B cell (primary cell): ENCODE measurements around the gene NME3. TPM values are rescaled to one million over a fixed set of nuclear protein-coding genes. Genes with fewer than 3 reads are reported as not detected.

Experiments used
- ATAC-seq: fragments of 200-7000 bp; cut with Tn5 transposase; one replicate; pipeline ENCODE4 v1.10.0; 2021; ENCODE audit warnings: low read depth, mild to moderate bottlenecking, moderate number of reproducible peaks, moderate library complexity
- CTCF ChIA-PET: fragments of 350-600 bp; sonication (Branson Sonifier 250); formaldehyde crosslinking; loops from one replicate; lab custom pipeline; 2021; ENCODE audit warnings: antibody characterized with exemption, inconsistent platforms; lab: Charles Lee
- POLR2A ChIA-PET: fragments of 350-600 bp; sonication (Branson Sonifier 250); formaldehyde crosslinking; loops from one replicate; lab custom pipeline; 2021; ENCODE audit warnings: antibody characterized with exemption; lab: Charles Lee
- DNase-seq: peaks from one replicate; pipeline ENCODE4 v3.0.0; 2013
- H2AFZ ChIP-seq: 2 replicates; pipeline ENCODE4 v1.6.1; 2012; ENCODE audit warnings: mild to moderate bottlenecking, low read depth, low read length; ENCODE audit not compliant: insufficient read depth, poor library complexity, severe bottlenecking
- H3K27ac ChIP-seq, 2 donors: 1 replicate in 1 of 2; 2 replicates in 1 of 2; pipeline ENCODE4 v1.5.1; 2012 to 2013; ENCODE audit warnings: low read length in 2 of 2, mild to moderate bottlenecking in 2 of 2, moderate library complexity in 1 of 2
- H3K27me3 ChIP-seq, 4 experiments: fragments of 200-600 bp in 1 of 4; sonication (generic) in 1 of 4; replicated peaks in 1 of 4; 1 replicate in 2 of 4; 2 replicates in 2 of 4; pipeline versions ENCODE4 v1.6.1 to v1.7.0; 2013 to 2016; ENCODE audit warnings: low read length in 3 of 4, mild to moderate bottlenecking in 2 of 4, mixed read lengths in 1 of 4, moderate library complexity in 1 of 4; ENCODE audit not compliant: insufficient read depth in 4 of 4, control insufficient read depth in 3 of 4; ENCODE audit errors: control extremely low read depth in 1 of 4
- H3K36me3 ChIP-seq, 2 experiments: replicated peaks in 1 of 2; 1 replicate in 1 of 2; 2 replicates in 1 of 2; pipeline versions ENCODE4 v1.6.1 to v1.7.1; 2013; ENCODE audit warnings: low read length in 1 of 2; ENCODE audit not compliant: insufficient read depth in 2 of 2, control insufficient read depth in 1 of 2; ENCODE audit errors: control extremely low read depth in 1 of 2, extremely low read depth in 1 of 2
- H3K4me1 ChIP-seq, 2 donors: fragments of 200-600 bp in 1 of 2; sonication (generic) in 1 of 2; 1 replicate in 1 of 2; 2 replicates in 1 of 2; pipeline versions ENCODE4 v1.5.1 to v1.6.1; 2013 to 2017; ENCODE audit warnings: low read length in 2 of 2; ENCODE audit not compliant: control insufficient read depth in 2 of 2, insufficient read depth in 2 of 2
- H3K4me2 ChIP-seq: replicated peaks from 2 replicates; pipeline ENCODE3; 2012; ENCODE audit warnings: mild to moderate bottlenecking, low read depth, low read length; ENCODE audit not compliant: poor library complexity, severe bottlenecking
- H3K4me3 ChIP-seq, 5 experiments: fragments of 200-600 bp in 1 of 5; sonication (generic) in 1 of 5; 1 replicate in 3 of 5; 2 replicates in 2 of 5; pipeline versions ENCODE4 v1.5.1 to v1.7.0; 2011 to 2016; ENCODE audit warnings: low read length in 4 of 5, mild to moderate bottlenecking in 4 of 5, low read depth in 2 of 5, control low read depth in 1 of 5, moderate library complexity in 1 of 5; ENCODE audit not compliant: insufficient read depth in 1 of 5; ENCODE audit errors: control extremely low read depth in 1 of 5, extremely low read depth in 1 of 5
- H3K79me2 ChIP-seq: fragments of 200-600 bp; sonication (generic); one replicate; pipeline ENCODE4 v1.6.0; 2016; ENCODE audit warnings: low read length; ENCODE audit not compliant: control insufficient read depth, insufficient read depth
- H3K9ac ChIP-seq: fragments of 200-600 bp; sonication (generic); 2 replicates; pipeline ENCODE4 v1.6.1; 2017; ENCODE audit warnings: mild to moderate bottlenecking, low read length, moderate library complexity
- H3K9me3 ChIP-seq, 3 donors: one replicate each; pipeline versions ENCODE4 v1.6.1 to v1.7.1; 2013; ENCODE audit warnings: low read length in 2 of 3; ENCODE audit not compliant: control insufficient read depth in 2 of 3, insufficient read depth in 1 of 3; ENCODE audit errors: control extremely low read depth in 1 of 3
- H4K20me1 ChIP-seq: 2 replicates; pipeline ENCODE4 v1.6.0; 2012; ENCODE audit warnings: mild to moderate bottlenecking, low read length; ENCODE audit not compliant: insufficient read depth, control insufficient read depth, poor library complexity, severe bottlenecking
- H3K27ac Mint-ChIP-seq: one replicate; pipeline ENCODE4 v1.8.0; 2021; ENCODE audit warnings: mixed read lengths
- H3K27me3 Mint-ChIP-seq: one replicate; pipeline ENCODE4 v1.8.0; 2021; ENCODE audit warnings: mixed read lengths
- H3K4me1 Mint-ChIP-seq: one replicate; pipeline ENCODE4 v1.8.0; 2021; ENCODE audit warnings: mixed read lengths
- H3K4me3 Mint-ChIP-seq: one replicate; pipeline ENCODE4 v1.8.0; 2021; ENCODE audit warnings: mixed read lengths
- H3K9me3 Mint-ChIP-seq: one replicate; pipeline ENCODE4 v1.8.0; 2022; ENCODE audit warnings: mixed read lengths; ENCODE audit not compliant: insufficient read depth
- EZH2 ChIP-seq: IDR thresholded peaks from 2 replicates; pipeline ENCODE4 v1.6.1; 2012; ENCODE audit warnings: borderline replicate concordance, low read depth, mild to moderate bottlenecking, moderate library complexity, low read length; ENCODE audit not compliant: insufficient read depth, poor library complexity, severe bottlenecking
- WGBS: methylation state at CpG from one replicate; pipeline ENCODE4 v1.1.5; 2013; ENCODE audit warnings: missing lambda C conversion rate; ENCODE audit not compliant: insufficient coverage; 5-methylcytosine and 5-hydroxymethylcytosine counted together
- intact Hi-C: fragments of 100-400 bp; cut with micrococcal nuclease; formaldehyde crosslinking; loops from one replicate; pipeline ENCODE4 v1.10.0; 2022
- polyA plus RNA-seq: library from polyadenylated mRNA; depleted of rRNA; stranded (reverse); fragments of >200 nt; gene quantifications from 2 replicates; pipeline ENCODE4 v1.2.3, GENCODE V29; 2012
- total RNA-seq, 2 donors: library from RNA; stranded (reverse); fragments of 120-200 nt in 1 of 2; gene quantifications; 1 replicate in 1 of 2; 2 replicates in 1 of 2; pipeline versions ENCODE4 v1.2.3 to v1.2.4, GENCODE V29; 2013 to 2022
- TF ChIP-seq, protein P1 (sequence below): fragments of 200-600 bp; IDR thresholded peaks from one replicate; pipeline ENCODE4 v1.8.0; 2022; ENCODE audit warnings: antibody characterized with exemption, mild to moderate bottlenecking

Gene NME3
- total and polyA plus RNA-seq, 2 donors (not counting 1 experiment from before 2014, with no cell fraction given): 63.2 to 150 TPM

DNA sequence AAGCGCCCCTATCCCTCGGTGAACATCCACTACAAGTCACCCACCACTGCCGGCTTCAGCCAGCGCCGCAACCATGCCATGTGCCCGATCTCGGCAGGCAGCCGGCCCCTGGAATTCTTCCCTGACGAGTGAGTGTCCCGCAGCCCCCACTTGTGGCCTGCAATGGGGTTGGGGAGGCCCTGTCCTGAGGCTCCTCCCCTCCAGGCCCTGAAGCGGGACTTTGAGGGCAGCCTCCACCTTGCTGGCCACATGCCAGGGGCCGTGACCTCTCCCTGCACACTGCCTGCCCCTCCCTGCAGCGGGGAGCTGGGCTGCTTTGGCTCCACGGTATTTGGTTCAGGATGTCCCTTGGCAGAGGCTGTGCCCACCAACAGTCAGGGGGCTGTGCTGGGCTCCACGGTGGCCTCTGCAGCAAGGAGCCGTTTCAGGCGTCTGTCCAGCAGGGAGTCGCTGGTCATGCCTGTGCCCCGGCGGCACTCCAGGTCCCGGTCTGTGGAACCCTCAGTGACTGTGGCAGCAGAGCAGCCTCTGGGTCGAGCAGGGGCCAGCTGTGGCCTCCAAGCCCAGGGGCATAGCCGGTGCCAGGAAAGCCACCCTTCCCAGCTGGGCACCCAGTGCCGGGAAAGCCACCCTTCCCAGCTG, 8.3 kb downstream of the NME3 start:
- no peak for DNase-seq
- H3K4me1 Mint-ChIP-seq: no peaks in the 10 kb centered on the region
- H3K9me3 ChIP-seq: peaks cover 0 to 4% (median 0%) of the 10 kb centered on the region in 3 donors
- CTCF ChIA-PET: no interaction called here
- H3K4me3 ChIP-seq: no peak overlapping the region
- intact Hi-C loops: no loop called here
- H3K4me3 Mint-ChIP-seq: no peak overlapping the region
- H3K9ac ChIP-seq: no peak overlapping the region
- H3K36me3 ChIP-seq: peaks cover 0 to 77% of the 10 kb centered on the region in 2 experiments
- no peaks in the 10 kb centered on the region for H3K27me3 Mint-ChIP-seq
- POLR2A ChIA-PET: no interaction called here
- no peaks in the 10 kb centered on the region for H3K79me2 ChIP-seq
- H3K27me3 ChIP-seq: no peaks in the 10 kb centered on the region
- WGBS: 97% methylated on average over 24 of the region's 24 CpGs
- no peak overlapping the region for H2AFZ ChIP-seq
- peaks cover 4% of the 10 kb centered on the region for H4K20me1 ChIP-seq
- no peaks in the 10 kb centered on the region for H3K4me1 ChIP-seq
- no peak for ATAC-seq
- no peak overlapping the region for H3K4me2 ChIP-seq
- no peak for TF ChIP-seq EZH2
- TF ChIP-seq, protein P1, sequence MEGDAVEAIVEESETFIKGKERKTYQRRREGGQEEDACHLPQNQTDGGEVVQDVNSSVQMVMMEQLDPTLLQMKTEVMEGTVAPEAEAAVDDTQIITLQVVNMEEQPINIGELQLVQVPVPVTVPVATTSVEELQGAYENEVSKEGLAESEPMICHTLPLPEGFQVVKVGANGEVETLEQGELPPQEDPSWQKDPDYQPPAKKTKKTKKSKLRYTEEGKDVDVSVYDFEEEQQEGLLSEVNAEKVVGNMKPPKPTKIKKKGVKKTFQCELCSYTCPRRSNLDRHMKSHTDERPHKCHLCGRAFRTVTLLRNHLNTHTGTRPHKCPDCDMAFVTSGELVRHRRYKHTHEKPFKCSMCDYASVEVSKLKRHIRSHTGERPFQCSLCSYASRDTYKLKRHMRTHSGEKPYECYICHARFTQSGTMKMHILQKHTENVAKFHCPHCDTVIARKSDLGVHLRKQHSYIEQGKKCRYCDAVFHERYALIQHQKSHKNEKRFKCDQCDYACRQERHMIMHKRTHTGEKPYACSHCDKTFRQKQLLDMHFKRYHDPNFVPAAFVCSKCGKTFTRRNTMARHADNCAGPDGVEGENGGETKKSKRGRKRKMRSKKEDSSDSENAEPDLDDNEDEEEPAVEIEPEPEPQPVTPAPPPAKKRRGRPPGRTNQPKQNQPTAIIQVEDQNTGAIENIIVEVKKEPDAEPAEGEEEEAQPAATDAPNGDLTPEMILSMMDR: no peak
- H3K27ac ChIP-seq: no peak overlapping the region
- H3K27ac Mint-ChIP-seq: no peak overlapping the region
- no peaks in the 10 kb centered on the region for H3K9me3 Mint-ChIP-seq

DNA sequence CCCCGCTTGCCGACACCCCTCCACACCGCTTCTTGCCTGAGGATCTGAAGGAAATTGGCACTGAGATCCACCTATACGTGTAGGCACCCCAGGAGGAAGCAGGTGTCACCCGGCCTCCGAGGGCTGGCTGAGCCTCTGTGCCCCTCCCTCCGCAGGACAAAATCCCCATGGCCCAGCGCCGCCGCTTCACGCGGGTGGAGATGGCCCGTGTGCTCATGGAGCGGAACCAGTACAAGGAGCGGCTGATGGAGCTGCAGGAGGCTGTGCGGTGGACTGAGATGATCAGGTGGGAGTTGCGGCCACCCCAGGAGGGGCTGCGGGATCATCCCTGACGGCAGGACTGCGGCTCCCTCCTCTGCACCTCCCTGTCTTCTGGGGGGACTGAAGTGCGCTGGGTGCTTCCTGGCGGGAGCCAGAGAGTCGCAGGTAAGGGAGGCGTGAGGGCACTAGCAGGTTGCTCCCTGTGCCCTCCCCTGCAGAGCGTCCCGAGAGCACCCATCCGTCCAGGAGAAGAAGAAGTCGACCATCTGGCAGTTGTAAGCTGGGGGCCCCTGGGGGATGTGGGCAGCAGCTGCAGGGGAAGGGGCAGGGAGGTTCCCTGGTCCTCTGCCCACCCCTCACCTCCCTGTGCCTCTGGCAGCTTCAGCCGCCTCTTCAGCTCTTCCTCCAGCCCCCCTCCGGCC, 9.0 kb downstream of the NME3 start:
- H3K9ac ChIP-seq: no peak overlapping the region
- no peak for ATAC-seq
- H3K27ac ChIP-seq: no peak overlapping the region
- intact Hi-C loops: no loop called here
- no peak overlapping the region for H3K4me3 Mint-ChIP-seq
- no peaks in the 10 kb centered on the region for H3K27me3 ChIP-seq
- no peaks in the 10 kb centered on the region for H3K79me2 ChIP-seq
- no peak for DNase-seq
- WGBS: 95% methylated on average over 25 of the region's 30 CpGs
- H4K20me1 ChIP-seq: peaks cover 4% of the 10 kb centered on the region
- H3K4me1 ChIP-seq: no peaks in the 10 kb centered on the region
- H3K27ac Mint-ChIP-seq: no peak overlapping the region
- H3K4me1 Mint-ChIP-seq: no peaks in the 10 kb centered on the region
- H3K4me3 ChIP-seq: no peak overlapping the region
- TF ChIP-seq, protein P1: no peak
- no peak for TF ChIP-seq EZH2
- no peaks in the 10 kb centered on the region for H3K27me3 Mint-ChIP-seq
- ChIA-PET POLR2A (no interaction called here), CTCF (no interaction called here)
- no peak overlapping the region for H2AFZ ChIP-seq
- no peak overlapping the region for H3K4me2 ChIP-seq
- peaks cover 0 to 75% of the 10 kb centered on the region in 2 experiments for H3K36me3 ChIP-seq
- peaks cover 0 to 4% (median 0%) of the 10 kb centered on the region in 3 donors for H3K9me3 ChIP-seq
- no peaks in the 10 kb centered on the region for H3K9me3 Mint-ChIP-seq
